ENCODE results near the gene PPOX.

PPOX gene

GRCh38 chr1:161196111-161196510 is 29.9 kb downstream of the PPOX start:
- Histone ChIP-seq H3K4me1 (ENCODE audit: control insufficient read depth in 1 of 2, insufficient read depth in 1 of 2, low read depth in 1 of 2, low read length in 1 of 2) (peaks cover 8 to 12% of the 10 kb centered on the region in 2 experiments), H3K36me3 (no peaks in the 10 kb centered on the region), H3K27me3 (no peaks in the 10 kb centered on the region), H3K27ac (no peak overlapping the region), H3K9me3 (no peaks in the 10 kb centered on the region), H3K4me3 (ENCODE audit: low read depth in 1 of 2, low read length in 1 of 2) (no peak overlapping the region)
- no peak for TF ChIP-seq CTCF (IDR thresholded peaks at IDR 0.05)

- H3K4me1 ChIP-seq (ENCODE audit: control insufficient read depth in 1 of 2, insufficient read depth in 1 of 2, low read depth in 1 of 2, low read length in 1 of 2), result peaks cover 13 to 19% of the 10 kb centered on the region in 2 experiments
- no peaks in the 10 kb centered on the region for H3K36me3 ChIP-seq
- no peaks in the 10 kb centered on the region for H3K27me3 ChIP-seq
- H3K27ac ChIP-seq, result no peak overlapping the region
- TF ChIP-seq CTCF (IDR thresholded peaks at IDR 0.05), result no peak
- no peak overlapping the region for H3K4me3 ChIP-seq (ENCODE audit: low read depth in 1 of 2, low read length in 1 of 2)
- no peaks in the 10 kb centered on the region for H3K9me3 ChIP-seq
Observed at GRCh38 chr1:161196521-161197451, 30.6 kb downstream of the PPOX start.

- Histone ChIP-seq H3K27ac (no peak overlapping the region), H3K4me3 (ENCODE audit: low read depth in 1 of 2, low read length in 1 of 2) (no peak overlapping the region), H3K36me3 (no peaks in the 10 kb centered on the region)
Observed at GRCh38 chr1:161197560-161198193, 31.5 kb downstream of the PPOX start.

DNA sequence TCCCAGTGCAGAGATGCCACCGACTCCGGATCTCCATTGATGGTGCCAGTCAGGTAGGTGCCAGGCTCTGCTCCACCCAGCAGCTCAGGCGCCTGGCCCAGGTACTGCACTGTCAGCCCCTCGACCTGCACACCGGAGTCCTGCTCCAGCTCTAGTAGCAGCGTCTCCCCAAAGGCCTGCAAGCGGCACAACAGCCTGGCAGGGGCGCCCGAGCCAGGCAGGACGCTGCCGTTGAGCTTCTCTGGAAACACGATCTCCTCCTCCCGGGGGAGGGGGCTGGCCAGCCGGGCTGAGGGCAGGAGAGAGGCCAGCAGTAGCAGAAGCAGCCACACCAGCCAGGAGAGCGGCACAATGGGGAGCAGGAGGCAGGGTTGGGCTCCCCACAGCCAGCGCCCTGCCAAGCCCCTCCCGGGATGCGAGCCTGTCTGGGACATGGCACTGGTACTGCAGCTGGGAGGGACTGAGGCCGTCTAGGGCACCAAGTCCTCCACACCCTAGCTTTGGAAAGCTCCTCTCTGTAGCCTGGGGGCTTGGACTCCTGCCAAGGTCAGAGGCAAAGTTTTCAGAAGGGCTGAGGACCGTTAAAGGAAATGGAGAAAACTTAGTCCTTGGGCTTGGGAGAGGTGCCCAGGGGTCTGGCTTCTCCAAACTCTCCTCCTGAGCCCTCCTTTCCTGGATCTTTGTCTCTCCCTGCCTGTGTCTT is 32.1 kb downstream of the PPOX start:
- H3K4me3 ChIP-seq (ENCODE audit: low read depth in 1 of 2, low read length in 1 of 2), result no peak overlapping the region
- H3K36me3 ChIP-seq, result no peaks in the 10 kb centered on the region
- no peak for TF ChIP-seq CTCF (IDR thresholded peaks at IDR 0.05)
- H3K9me3 ChIP-seq, result no peaks in the 10 kb centered on the region
- no peak overlapping the region for H3K27ac ChIP-seq
- peaks cover 19 to 23% of the 10 kb centered on the region in 2 experiments for H3K4me1 ChIP-seq (ENCODE audit: control insufficient read depth in 1 of 2, insufficient read depth in 1 of 2, low read depth in 1 of 2, low read length in 1 of 2)
- no peaks in the 10 kb centered on the region for H3K27me3 ChIP-seq

More at GRCh38 chr1:161197560-161198193, 31.5 kb downstream of the PPOX start:
- Histone ChIP-seq H3K9me3 (no peaks in the 10 kb centered on the region), H3K27me3 (no peaks in the 10 kb centered on the region), H3K4me1 (ENCODE audit: control insufficient read depth in 1 of 2, insufficient read depth in 1 of 2, low read depth in 1 of 2, low read length in 1 of 2) (peaks cover 14 to 17% of the 10 kb centered on the region in 2 experiments)
- TF ChIP-seq CTCF (IDR thresholded peaks at IDR 0.05), result no peak

GRCh38 chr1:161198897-161199431 is 32.7 kb downstream of the PPOX start, which contains the start of gene ADAMTS4:
Gene ADAMTS4, minus strand, starts transcription at chr1:161199054. Its CDS starts 427 bp downstream, at chr1:161198627.
- H3K36me3 ChIP-seq, result no peaks in the 10 kb centered on the region
- H3K9me3 ChIP-seq, result no peaks in the 10 kb centered on the region
- H3K27ac ChIP-seq, result no peak within 1 kb of the TSS
- H3K4me3 ChIP-seq (ENCODE audit: low read depth in 1 of 2, low read length in 1 of 2), result no peak within 1 kb of the TSS
- no peaks in the 10 kb centered on the region for H3K27me3 ChIP-seq
- H3K4me1 ChIP-seq (ENCODE audit: control insufficient read depth in 1 of 2, insufficient read depth in 1 of 2, low read depth in 1 of 2, low read length in 1 of 2), result peaks cover 19 to 24% of the 10 kb centered on the region in 2 experiments
- no peak for TF ChIP-seq CTCF (IDR thresholded peaks at IDR 0.05)

All from neutrophil (primary cell).